Ovary (tissue), 9 donors: Measurements from ENCODE around the gene SCAPER. TPM values are rescaled to one million over a fixed set of nuclear protein-coding genes. Genes with fewer than 3 reads are reported as not detected.
"Not testable (repeated sequence)": the region's sequence is repeated elsewhere in the genome, so short reads cannot be mapped to it uniquely, and the experiment has no call there.

Source experiments
- DNase-seq, 5 donors: peaks; one replicate each; pipeline ENCODE4 v3.0.0-alpha.2; 2019 to 2020
- H3K27ac ChIP-seq, 2 donors: fragments of 200-600 bp; one replicate each; pipeline versions ENCODE4 v1.5.1 to v1.8.0; 2019 to 2022
- H3K27me3 ChIP-seq: fragments of 200-600 bp; one replicate; pipeline ENCODE4 v1.8.0; 2022
- H3K36me3 ChIP-seq: fragments of 200-600 bp; sonication (generic); one replicate; pipeline ENCODE4 v1.5.1; 2019
- H3K4me1 ChIP-seq: one replicate; pipeline ENCODE4 v1.8.1; 2013; ENCODE audit warnings: mild to moderate bottlenecking, moderate library complexity; ENCODE audit not compliant: insufficient read depth
- H3K4me3 ChIP-seq: fragments of 200-600 bp; sonication (generic); one replicate; pipeline ENCODE4 v1.5.1; 2017
- H3K9me3 ChIP-seq, 2 donors: fragments of 200-600 bp in 1 of 2; sonication (generic) in 1 of 2; one replicate each; pipeline versions ENCODE4 v1.5.1 to v1.8.1; 2013 to 2019; ENCODE audit warnings: mild to moderate bottlenecking in 1 of 2, moderate library complexity in 1 of 2
- EP300 ChIP-seq: sonication (generic); formaldehyde crosslinking; IDR thresholded peaks from one replicate; pipeline ENCODE4 v1.6.1; 2017; ENCODE audit warnings: antibody characterized with exemption
- POLR2A ChIP-seq: fragments of 450-650 bp; IDR thresholded peaks from one replicate; pipeline ENCODE4 v1.6.1; 2017; ENCODE audit warnings: antibody characterized with exemption, mild to moderate bottlenecking, moderate library complexity
- WGBS, 3 donors: extraction: QIAGEN DNeasy Blood & Tissue Kit in 1 of 3; methylation state at CpG; one replicate each; pipeline versions ENCODE4 v1.1.5 to v1.1.7; 2013 to 2017; 5-methylcytosine and 5-hydroxymethylcytosine counted together
- intact Hi-C, 4 donors: fragments of 100-400 bp; cut with DNase I; formaldehyde crosslinking; loops; one replicate each; pipeline versions ENCODE4 v1.11.0 to v1.15.1; 2022 to 2023
- polyA plus RNA-seq, 2 donors: library from polyadenylated mRNA; stranded (reverse); fragments of 200-250 nt in 1 of 2; fragments of 350-450 nt in 1 of 2; fragmentation: Illumina TruSeq in 1 of 2; extraction: RNeasy Lipid Tissue Mini Kit (QIAGEN cat#74804) in 1 of 2; gene quantifications; one replicate each; pipeline ENCODE4 v1.2.3, GENCODE V29; 2013 to 2014
- total RNA-seq, 7 donors: library from RNA; depleted of rRNA in 2 of 7; stranded (reverse); fragments of >200 nt in 2 of 7; fragmentation: NEBNext Ultra II Directional in 3 of 7; extraction: Animal tissue kit (Norgen Biotek cat#: 25700) in 3 of 7; gene quantifications; one replicate each; pipeline versions ENCODE4 v1.1.0 to v1.2.4, GENCODE V29; 2016 to 2023
- TF ChIP-seq, protein P1 (sequence below), 3 donors: fragments of 450-650 bp in 2 of 3; fragments of 200-600 bp in 1 of 3; IDR thresholded peaks; one replicate each; pipeline versions ENCODE4 v1.5.1 to v1.8.0; 2016 to 2022; ENCODE audit warnings: antibody characterized with exemption in 3 of 3, mild to moderate bottlenecking in 1 of 3
- donor health status: DM: no; HTN: no; CAD: no; lungs with moderate emphysema.
- donor health status: DM: no; HTN: no; CAD: no.
- donor health status: Bipolar disorder and iron deficiency.
- donor health status: DM: yes; HTN: yes; CAD: no.
- donor health status: DM: no; HTN: no; CAD: no.
- donor health status: DM: yes; HTN: yes; CAD: no.

SCAPER gene
- total and polyA plus RNA-seq, 9 donors, result 13.7 to 45.8 (median 27.9) TPM

DNA sequence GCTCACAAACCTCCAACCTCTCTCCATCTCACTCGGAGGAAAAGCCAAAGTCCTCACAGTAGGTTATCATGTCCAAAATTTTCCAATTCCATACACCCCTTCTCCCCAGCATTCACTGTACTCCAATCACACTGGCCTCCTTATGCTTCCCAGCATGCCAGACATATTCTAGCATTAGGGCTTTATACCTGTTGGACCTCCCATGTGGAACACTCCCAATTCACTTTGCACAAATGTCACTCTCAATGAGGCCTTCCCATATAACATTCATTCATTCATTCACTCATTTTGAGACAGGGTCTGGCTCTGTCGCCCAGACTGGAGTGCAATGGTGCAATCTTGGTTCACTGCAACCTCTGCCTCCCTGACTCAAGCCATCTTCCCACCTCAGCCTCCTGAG lies 19.9 kb downstream of the SCAPER start:
- H3K36me3 ChIP-seq, result no peaks in the 10 kb centered on the region
- WGBS, 3 donors, result 92 to 95% (median 94%) methylated on average over 2 of the region's 2 CpGs
- no peak overlapping the region for H3K27ac ChIP-seq
- DNase-seq, result no peak
- intact Hi-C loops, result no loop called here
- no peak overlapping the region for H3K4me3 ChIP-seq
- no peaks in the 10 kb centered on the region for H3K9me3 ChIP-seq
- TF ChIP-seq EP300 (no peak), POLR2A (no peak)
- TF ChIP-seq, protein P1, sequence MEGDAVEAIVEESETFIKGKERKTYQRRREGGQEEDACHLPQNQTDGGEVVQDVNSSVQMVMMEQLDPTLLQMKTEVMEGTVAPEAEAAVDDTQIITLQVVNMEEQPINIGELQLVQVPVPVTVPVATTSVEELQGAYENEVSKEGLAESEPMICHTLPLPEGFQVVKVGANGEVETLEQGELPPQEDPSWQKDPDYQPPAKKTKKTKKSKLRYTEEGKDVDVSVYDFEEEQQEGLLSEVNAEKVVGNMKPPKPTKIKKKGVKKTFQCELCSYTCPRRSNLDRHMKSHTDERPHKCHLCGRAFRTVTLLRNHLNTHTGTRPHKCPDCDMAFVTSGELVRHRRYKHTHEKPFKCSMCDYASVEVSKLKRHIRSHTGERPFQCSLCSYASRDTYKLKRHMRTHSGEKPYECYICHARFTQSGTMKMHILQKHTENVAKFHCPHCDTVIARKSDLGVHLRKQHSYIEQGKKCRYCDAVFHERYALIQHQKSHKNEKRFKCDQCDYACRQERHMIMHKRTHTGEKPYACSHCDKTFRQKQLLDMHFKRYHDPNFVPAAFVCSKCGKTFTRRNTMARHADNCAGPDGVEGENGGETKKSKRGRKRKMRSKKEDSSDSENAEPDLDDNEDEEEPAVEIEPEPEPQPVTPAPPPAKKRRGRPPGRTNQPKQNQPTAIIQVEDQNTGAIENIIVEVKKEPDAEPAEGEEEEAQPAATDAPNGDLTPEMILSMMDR (IDR thresholded peaks at IDR 0.05), result no peak
- H3K4me1 ChIP-seq, result no peaks in the 10 kb centered on the region
- no peaks in the 10 kb centered on the region for H3K27me3 ChIP-seq

DNA sequence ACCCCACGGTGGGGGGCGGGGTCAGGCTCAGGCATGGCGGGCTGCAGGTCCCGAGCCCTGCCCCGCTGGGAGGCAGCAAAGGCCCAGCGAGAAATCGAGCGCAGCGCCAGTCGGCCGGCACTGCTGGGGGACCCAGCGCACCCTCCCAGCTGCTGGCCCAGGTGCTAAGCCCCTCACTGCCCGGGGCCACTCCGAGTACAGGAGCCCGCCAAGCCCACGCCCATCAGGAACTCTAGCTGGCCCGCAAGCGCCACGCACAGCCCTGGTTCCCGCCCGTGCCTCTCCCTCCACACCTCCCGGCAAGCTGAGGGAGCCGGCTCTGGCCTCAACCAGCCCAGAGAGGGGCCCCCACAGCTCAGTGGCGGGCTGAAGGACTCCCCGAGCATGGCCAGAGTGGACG lies 29.2 kb downstream of the SCAPER start:
- intact Hi-C loops, result no loop called here
- Histone ChIP-seq H3K4me3 (no peak overlapping the region), H3K4me1 (no peaks in the 10 kb centered on the region), H3K36me3 (no peaks in the 10 kb centered on the region), H3K27ac (no peak overlapping the region), H3K9me3 (no peaks in the 10 kb centered on the region), H3K27me3 (no peaks in the 10 kb centered on the region)
- no peak for DNase-seq
- WGBS, 3 donors, result 94 to 97% (median 95%) methylated on average over 25 to 26 of the region's 26 CpGs
- TF ChIP-seq POLR2A (no peak), EP300 (no peak)
- TF ChIP-seq, protein P1 (IDR thresholded peaks at IDR 0.05), result no peak

DNA sequence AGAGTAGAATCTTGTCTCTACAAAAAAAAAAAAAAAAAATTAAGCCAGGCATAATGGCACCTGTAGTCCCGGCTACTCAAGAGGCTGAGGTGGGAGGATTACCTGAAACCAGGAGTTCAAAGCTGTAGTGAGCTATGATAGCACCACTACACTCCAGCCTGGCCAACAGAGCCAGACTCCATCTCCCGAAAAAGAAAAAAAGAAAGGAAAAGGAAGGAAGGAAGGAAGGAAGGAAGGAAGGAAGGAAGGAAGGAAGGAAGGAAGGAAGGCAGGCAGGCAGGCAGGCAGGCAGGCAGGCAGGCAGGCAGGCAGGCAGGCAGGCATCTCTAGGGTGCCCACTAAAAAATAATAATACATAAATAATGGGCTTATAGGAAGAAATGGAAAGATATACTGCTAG lies 32.1 kb downstream of the SCAPER start:
- WGBS, 3 donors, result 93 to 96% (median 94%) methylated on average over 2 of the region's 2 CpGs
- intact Hi-C loops, result not testable (repeated sequence)

DNA sequence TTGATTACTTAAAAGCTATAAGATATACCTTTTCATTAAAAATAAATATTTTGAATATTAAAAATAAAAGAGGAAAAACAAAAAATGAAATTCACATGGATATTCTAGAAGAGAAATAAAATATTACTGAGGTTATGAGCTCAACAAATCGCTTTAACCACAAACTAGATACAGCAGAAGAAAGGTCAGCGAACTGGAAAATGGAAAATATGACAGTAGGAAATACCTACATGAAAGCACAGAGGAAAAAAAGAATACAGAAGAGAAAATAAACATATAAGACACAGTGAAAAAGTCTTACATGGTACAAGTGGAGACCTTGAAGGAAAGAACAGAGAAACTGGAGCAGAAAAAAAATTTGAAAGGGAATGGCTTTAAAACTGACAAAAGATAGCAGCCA lies 33.2 kb downstream of the SCAPER start:
- DNase-seq, result no peak
- no peak for TF ChIP-seq EP300
- Histone ChIP-seq H3K36me3 (no peaks in the 10 kb centered on the region), H3K9me3 (no peaks in the 10 kb centered on the region), H3K4me3 (no peak overlapping the region), H3K27ac (no peak overlapping the region), H3K27me3 (no peaks in the 10 kb centered on the region), H3K4me1 (no peaks in the 10 kb centered on the region)
- 85 to 93% (median 88%) methylated on average over 2 of the region's 2 CpGs for WGBS, 3 donors
- intact Hi-C loops, result no loop called here

More for the DNA sequence above, 32.1 kb downstream of the SCAPER start:
- not testable (repeated sequence) for H3K36me3 ChIP-seq, H3K9me3 ChIP-seq, H3K27me3 ChIP-seq, H3K4me3 ChIP-seq, DNase-seq, H3K27ac ChIP-seq, H3K4me1 ChIP-seq

DNA sequence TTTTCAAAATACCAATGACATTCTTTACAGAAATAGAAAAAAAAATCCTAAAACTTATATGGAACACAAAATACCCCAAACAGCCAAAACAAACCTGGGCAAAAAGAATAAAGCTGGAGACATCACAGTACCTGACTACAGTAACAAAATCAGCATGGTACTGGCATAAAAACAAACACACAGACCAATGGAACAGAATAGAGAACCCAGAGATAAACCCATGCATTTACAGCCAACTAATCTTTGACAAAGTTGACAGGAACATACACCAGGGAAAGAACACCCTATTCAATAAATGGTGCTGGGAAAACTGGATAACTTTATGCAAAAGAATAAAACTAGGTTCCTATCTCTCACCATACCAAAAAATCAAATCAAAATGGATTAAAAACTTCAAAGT lies 36.4 kb downstream of the SCAPER start:
- no peak overlapping the region for H3K27ac ChIP-seq
- DNase-seq, result no peak
- intact Hi-C loops, result loop anchor here in 1 of 4 donors (10.0 kb wide), 1 partner anchor 634 kb away; no protein-coding TSS in a partner anchor
- no peak overlapping the region for H3K4me3 ChIP-seq
- H3K4me1 ChIP-seq, result no peaks in the 10 kb centered on the region
- no peaks in the 10 kb centered on the region for H3K36me3 ChIP-seq
- TF ChIP-seq EP300, result no peak
- TF ChIP-seq, protein P1 (IDR thresholded peaks at IDR 0.05), result no peak
- TF ChIP-seq POLR2A, result no peak
- no peaks in the 10 kb centered on the region for H3K27me3 ChIP-seq
- no peaks in the 10 kb centered on the region for H3K9me3 ChIP-seq
